Esophagus muscularis mucosa (tissue), 4 donors: ENCODE measurements around the gene CPNE1.

Source experiments
- CTCF ChIP-seq, 3 experiments: fragments of 200-600 bp in 2 of 3; fragments of 450-650 bp in 1 of 3; sonication (generic) in 2 of 3; IDR thresholded peaks; one replicate each; pipeline ENCODE4 v1.5.1; 2017 to 2019; ENCODE audit warnings: antibody characterized with exemption in 3 of 3, mild to moderate bottlenecking in 2 of 3, moderate library complexity in 1 of 3
- EP300 ChIP-seq: sonication (generic); formaldehyde crosslinking; IDR thresholded peaks from one replicate; pipeline ENCODE4 v1.6.1; 2017; ENCODE audit warnings: antibody characterized with exemption
- POLR2A ChIP-seq: fragments of 450-650 bp; IDR thresholded peaks from one replicate; pipeline ENCODE4 v1.6.1; 2017; ENCODE audit warnings: antibody characterized with exemption, moderate library complexity, mild to moderate bottlenecking, low read depth
- POLR2AphosphoS5 ChIP-seq, 2 donors: sonication (generic); formaldehyde crosslinking; IDR thresholded peaks; one replicate each; pipeline ENCODE4 v1.6.1; 2017; ENCODE audit warnings: antibody characterized with exemption in 2 of 2

GRCh38 chr20:35673884-35674283, 9.2 kb upstream of the CPNE1 start:
- TF ChIP-seq CTCF (IDR thresholded peaks at IDR 0.05) (no peak), EP300 (no peak), POLR2A (no peak), POLR2AphosphoS5 (IDR thresholded peaks at IDR 0.05) (no peak)
